ENCODE data around the gene SLFN12. TPM values are rescaled to one million over a fixed set of nuclear protein-coding genes. Genes with fewer than 3 reads are reported as not detected.
A peak's percentile ranks its signal among the peaks of the same experiment; 100 is the strongest.

Gene SLFN12
- total RNA-seq, 2 experiments from 2014 or later = 1.3 to 2.4 TPM

DNA sequence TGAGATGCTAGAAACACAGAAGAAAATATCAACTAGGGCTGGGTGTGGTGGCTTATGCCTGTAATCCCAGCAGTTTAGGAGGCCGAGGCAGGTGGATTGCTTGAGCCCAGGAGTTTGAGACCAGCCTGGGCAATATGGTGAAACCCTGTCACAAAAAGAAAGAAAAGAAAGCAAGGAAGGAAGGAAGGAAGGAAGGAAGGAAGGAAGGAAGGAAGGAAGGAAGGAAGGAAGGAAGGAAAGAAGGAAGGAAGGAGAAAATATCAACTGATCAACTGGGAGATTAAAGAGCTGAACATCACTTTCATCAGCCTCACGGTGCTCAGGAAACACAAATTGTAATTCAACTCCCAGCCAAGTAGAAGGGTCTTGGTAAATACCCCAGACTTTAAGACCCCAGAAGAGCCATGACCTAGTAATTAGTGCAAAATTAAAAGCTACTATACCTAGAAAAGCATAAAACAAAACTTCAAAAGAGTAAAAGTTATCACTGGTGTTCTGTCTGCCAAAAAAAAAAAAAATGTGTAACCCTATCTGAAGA, 44.1 kb upstream of the SLFN12 start:
- no peak for DNase-seq
- Histone ChIP-seq H3K27me3 (ENCODE audit: control insufficient read depth in 1 of 2, insufficient read depth in 2 of 2, low read length in 2 of 2) (no peaks in the 10 kb centered on the region), H3K4me1 (ENCODE audit: insufficient read depth, low read length) (peaks cover 2% of the 10 kb centered on the region), H3K4me3 (ENCODE audit: low read length) (no peak overlapping the region), H3K9me3 (ENCODE audit: control insufficient read depth in 1 of 2, insufficient read depth in 1 of 2, low read length in 2 of 2) (peaks cover 11 to 14% of the 10 kb centered on the region in 2 experiments), H3K36me3 (ENCODE audit: insufficient read depth, low read length) (peaks cover 65% of the 10 kb centered on the region), H3K27ac (ENCODE audit: low read depth in 1 of 2, low read length in 2 of 2) (no peak overlapping the region)
- Mint-ChIP-seq H3K4me3 (no peak overlapping the region), H3K27me3 (no peaks in the 10 kb centered on the region), H3K4me1 (ENCODE audit: low read depth) (peaks cover 40% of the 10 kb centered on the region), H3K9me3 (peaks cover 6% of the 10 kb centered on the region), H3K27ac (no peak overlapping the region), H3K36me3 (ENCODE audit: low read depth) (peaks cover 93% of the 10 kb centered on the region)
- intact Hi-C loops (cut with DNase I, micrococcal nuclease) = no loop called here
- no peak for ATAC-seq (ENCODE audit: poor library complexity)
- POLR2A ChIA-PET = interaction anchor here (1.0 to 2.6 kb wide), 3 partner anchors 9 to 41 kb away, joined by 3 to 13 read pairs (median 3); no protein-coding TSS in a partner anchor
- CTCF ChIA-PET = interaction anchor here (1.4 kb wide), 1 partner anchor 63 kb away, joined by 3 read pairs; no protein-coding TSS in a partner anchor
- no peak for TF ChIP-seq CTCF (IDR thresholded peaks at IDR 0.05)

DNA sequence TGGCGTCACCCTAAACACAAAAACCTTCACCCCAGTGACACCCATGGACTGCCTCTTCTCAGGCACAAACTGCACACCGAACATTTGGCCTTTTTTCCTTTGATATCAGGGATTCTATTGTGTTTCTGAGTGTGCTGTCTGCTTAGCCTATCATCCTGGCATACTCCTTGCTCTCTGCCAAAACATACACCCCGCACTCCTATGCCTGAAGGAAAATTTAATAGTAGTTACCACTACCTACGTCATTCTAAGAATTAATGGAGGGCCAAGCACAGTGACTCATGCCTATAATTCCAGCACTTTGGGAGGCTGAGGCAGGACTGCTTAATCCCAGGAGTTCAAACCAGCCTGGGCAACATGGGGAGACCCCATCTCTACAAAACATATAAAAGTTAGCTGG, 36.2 kb upstream of the SLFN12 start:
- Histone ChIP-seq H3K4me1 (ENCODE audit: insufficient read depth, low read length) (peaks cover 17% of the 10 kb centered on the region), H3K4me3 (ENCODE audit: low read length) (no peak overlapping the region), H3K27ac (ENCODE audit: low read depth in 1 of 2, low read length in 2 of 2) (peak overlapping the region; percentile 3 to 30), H3K27me3 (ENCODE audit: control insufficient read depth in 1 of 2, insufficient read depth in 2 of 2, low read length in 2 of 2) (no peaks in the 10 kb centered on the region), H3K9me3 (ENCODE audit: control insufficient read depth in 1 of 2, insufficient read depth in 1 of 2, low read length in 2 of 2) (peaks cover 0 to 3% of the 10 kb centered on the region in 2 experiments), H3K36me3 (ENCODE audit: insufficient read depth, low read length) (peaks cover 2% of the 10 kb centered on the region)
- DNase-seq = no peak
- TF ChIP-seq CTCF (IDR thresholded peaks at IDR 0.05) = no peak
- ChIA-PET CTCF (no interaction called here), POLR2A (interaction anchor here (0.6 to 2.9 kb wide), 7 partner anchors 19 to 94 kb away, joined by 3 to 24 read pairs (median 4); partner anchors contain the start of genes SLFN12 and SLFN13)
- ATAC-seq (ENCODE audit: poor library complexity) = no peak
- H3K27me3 Mint-ChIP-seq = no peaks in the 10 kb centered on the region
- H3K9me3 Mint-ChIP-seq = peaks cover 3% of the 10 kb centered on the region
- H3K4me1 Mint-ChIP-seq (ENCODE audit: low read depth) = peaks cover 47% of the 10 kb centered on the region
- peaks cover 43% of the 10 kb centered on the region for H3K36me3 Mint-ChIP-seq (ENCODE audit: low read depth)
- peak overlapping the region; percentile 73 for H3K27ac Mint-ChIP-seq
- intact Hi-C loops (cut with DNase I, micrococcal nuclease) = loop anchor here in 1 of 2 experiments (2.0 kb wide), 1 partner anchor 16 kb away; no protein-coding TSS in a partner anchor
- no peak overlapping the region for H3K4me3 Mint-ChIP-seq

DNA sequence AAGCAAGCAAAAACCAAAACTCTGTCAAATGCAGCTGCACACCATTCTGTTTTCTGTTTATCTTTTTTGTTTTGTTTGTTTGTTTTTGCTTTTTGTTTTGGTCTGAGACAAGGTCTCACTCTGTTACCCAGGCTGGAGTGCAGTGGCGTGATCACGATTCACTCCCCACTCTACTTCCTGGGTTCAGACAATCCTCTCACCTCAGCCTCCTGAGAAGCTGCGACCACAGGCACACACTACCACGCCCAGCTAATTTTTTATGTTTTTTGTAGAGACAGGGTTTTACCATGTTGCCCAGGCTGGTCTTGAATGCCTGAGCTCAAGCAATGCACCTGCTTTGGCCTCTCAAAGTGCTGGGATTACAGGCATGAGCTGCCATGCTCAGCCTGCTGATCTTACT, 35.5 kb upstream of the SLFN12 start:
- no peak for TF ChIP-seq CTCF (IDR thresholded peaks at IDR 0.05)
- H3K27me3 Mint-ChIP-seq = no peaks in the 10 kb centered on the region
- Histone ChIP-seq H3K4me3 (ENCODE audit: low read length) (no peak overlapping the region), H3K36me3 (ENCODE audit: insufficient read depth, low read length) (no peaks in the 10 kb centered on the region), H3K4me1 (ENCODE audit: insufficient read depth, low read length) (peaks cover 17% of the 10 kb centered on the region), H3K9me3 (ENCODE audit: control insufficient read depth in 1 of 2, insufficient read depth in 1 of 2, low read length in 2 of 2) (peaks cover 0 to 3% of the 10 kb centered on the region in 2 experiments), H3K27me3 (ENCODE audit: control insufficient read depth in 1 of 2, insufficient read depth in 2 of 2, low read length in 2 of 2) (no peaks in the 10 kb centered on the region), H3K27ac (ENCODE audit: low read depth in 1 of 2, low read length in 2 of 2) (peak overlapping the region; percentile 3 to 30)
- peak; percentile 78 for ATAC-seq (ENCODE audit: poor library complexity)
- peaks cover 47% of the 10 kb centered on the region for H3K4me1 Mint-ChIP-seq (ENCODE audit: low read depth)
- intact Hi-C loops (cut with DNase I, micrococcal nuclease) = loop anchor here in 1 of 2 experiments (2.0 kb wide), 1 partner anchor 17 kb away; no protein-coding TSS in a partner anchor
- H3K27ac Mint-ChIP-seq = peak overlapping the region; percentile 73
- ChIA-PET POLR2A (interaction anchor here (0.6 to 2.9 kb wide), 8 partner anchors 9 to 254 kb away, joined by 3 to 24 read pairs (median 4); partner anchors contain the start of genes SLFN12 and SLFN13), CTCF (no interaction called here)
- H3K4me3 Mint-ChIP-seq = peak overlapping the region; percentile 38
- DNase-seq = peak in 7 of 14 experiments; percentile 11 to 75 (median 42)
- H3K9me3 Mint-ChIP-seq = peaks cover 3% of the 10 kb centered on the region
- H3K36me3 Mint-ChIP-seq (ENCODE audit: low read depth) = peaks cover 36% of the 10 kb centered on the region
